Measurements from ENCODE around the gene CCL14. TPM values are rescaled to one million over a fixed set of nuclear protein-coding genes. Genes with fewer than 3 reads are reported as not detected.

The CCL14 gene
- total and polyA plus RNA-seq, 2 donors (not counting 1 experiment from before 2014, with no cell fraction given), result not detected

GRCh38 chr17:35981908-35982330 is 4.6 kb downstream of the CCL14 start:
- TF ChIP-seq EZH2 (IDR thresholded peaks at IDR 0.05; ENCODE audit: low read length, missing control alignments) (no peak), CTCF (conservative IDR thresholded peaks at IDR 0.05 in 1 of 2, IDR thresholded peaks at IDR 0.05 in 1 of 2; ENCODE audit: low read depth in 1 of 2, low read length in 2 of 2) (no peak)

GRCh38 chr17:35981246-35981645 is 5.3 kb downstream of the CCL14 start, which contains the start of gene CCL16:
Gene CCL16, minus strand, starts transcription at chr17:35981497. Its CDS starts 77 bp downstream, at chr17:35981420.
- Histone ChIP-seq H3K27ac (ENCODE audit: insufficient read depth, low read length) (no peak within 1 kb of the TSS), H3K36me3 (ENCODE audit: control insufficient read depth, insufficient read depth, low read length) (no peaks in the 10 kb centered on the region), H3K79me2 (ENCODE audit: control insufficient read depth, insufficient read depth, low read length) (no peaks in the 10 kb centered on the region), H3K9me3 (ENCODE audit: control insufficient read depth, insufficient read depth, low read depth, low read length) (no peaks in the 10 kb centered on the region), H3K4me2 (ENCODE audit: extremely low read depth, insufficient read depth, low read length) (no peak within 1 kb of the TSS), H4K20me1 (ENCODE audit: control insufficient read depth, extremely low read depth, insufficient read depth, low read length) (no peaks in the 10 kb centered on the region), H3K27me3 (ENCODE audit: control insufficient read depth, insufficient read depth, low read length) (no peaks in the 10 kb centered on the region), H3K4me1 (ENCODE audit: control insufficient read depth, extremely low read depth, insufficient read depth, low read length) (no peaks in the 10 kb centered on the region), H3K4me3 (replicated peaks in 1 of 4; ENCODE audit: control extremely low read depth in 1 of 4, insufficient read depth in 1 of 4, low read depth in 3 of 4, low read length in 4 of 4) (no peak within 1 kb of the TSS), H3K9ac (ENCODE audit: insufficient read depth, low read length) (no peak within 1 kb of the TSS), H2AFZ (ENCODE audit: low read length) (no peak within 1 kb of the TSS)
- TF ChIP-seq EZH2 (IDR thresholded peaks at IDR 0.05; ENCODE audit: low read length, missing control alignments) (no peak), CTCF (conservative IDR thresholded peaks at IDR 0.05 in 1 of 2, IDR thresholded peaks at IDR 0.05 in 1 of 2; ENCODE audit: low read depth in 1 of 2, low read length in 2 of 2) (no peak)
- DNase-seq (ENCODE audit: low read depth in 2 of 2), result no peak

More at GRCh38 chr17:35981908-35982330, 4.6 kb downstream of the CCL14 start:
- H3K4me3 ChIP-seq (replicated peaks in 1 of 4; ENCODE audit: control extremely low read depth in 1 of 4, insufficient read depth in 1 of 4, low read depth in 3 of 4, low read length in 4 of 4), result no peak overlapping the region
- no peaks in the 10 kb centered on the region for H3K79me2 ChIP-seq (ENCODE audit: control insufficient read depth, insufficient read depth, low read length)
- H3K9ac ChIP-seq (ENCODE audit: insufficient read depth, low read length), result no peak overlapping the region
- H3K4me1 ChIP-seq (ENCODE audit: control insufficient read depth, extremely low read depth, insufficient read depth, low read length), result no peaks in the 10 kb centered on the region
- H4K20me1 ChIP-seq (ENCODE audit: control insufficient read depth, extremely low read depth, insufficient read depth, low read length), result no peaks in the 10 kb centered on the region
- H3K27ac ChIP-seq (ENCODE audit: insufficient read depth, low read length), result no peak overlapping the region
- no peaks in the 10 kb centered on the region for H3K27me3 ChIP-seq (ENCODE audit: control insufficient read depth, insufficient read depth, low read length)
- no peak overlapping the region for H3K4me2 ChIP-seq (ENCODE audit: extremely low read depth, insufficient read depth, low read length)
- DNase-seq (ENCODE audit: low read depth in 2 of 2), result no peak
- no peak overlapping the region for H2AFZ ChIP-seq (ENCODE audit: low read length)
- no peaks in the 10 kb centered on the region for H3K36me3 ChIP-seq (ENCODE audit: control insufficient read depth, insufficient read depth, low read length)
- H3K9me3 ChIP-seq (ENCODE audit: control insufficient read depth, insufficient read depth, low read depth, low read length), result no peaks in the 10 kb centered on the region

GRCh38 chr17:35978346-35978745 is 8.2 kb downstream of the CCL14 start:
- no peaks in the 10 kb centered on the region for H3K27me3 ChIP-seq (ENCODE audit: control insufficient read depth, insufficient read depth, low read length)
- H3K4me3 ChIP-seq (replicated peaks in 1 of 4; ENCODE audit: control extremely low read depth in 1 of 4, insufficient read depth in 1 of 4, low read depth in 3 of 4, low read length in 4 of 4), result no peak overlapping the region
- no peaks in the 10 kb centered on the region for H3K4me1 ChIP-seq (ENCODE audit: control insufficient read depth, extremely low read depth, insufficient read depth, low read length)
- no peaks in the 10 kb centered on the region for H3K36me3 ChIP-seq (ENCODE audit: control insufficient read depth, insufficient read depth, low read length)
- no peaks in the 10 kb centered on the region for H3K9me3 ChIP-seq (ENCODE audit: control insufficient read depth, insufficient read depth, low read depth, low read length)
- no peak overlapping the region for H3K9ac ChIP-seq (ENCODE audit: insufficient read depth, low read length)
- H2AFZ ChIP-seq (ENCODE audit: low read length), result no peak overlapping the region
- no peaks in the 10 kb centered on the region for H4K20me1 ChIP-seq (ENCODE audit: control insufficient read depth, extremely low read depth, insufficient read depth, low read length)
- DNase-seq (ENCODE audit: low read depth in 2 of 2), result no peak
- no peak overlapping the region for H3K4me2 ChIP-seq (ENCODE audit: extremely low read depth, insufficient read depth, low read length)
- H3K79me2 ChIP-seq (ENCODE audit: control insufficient read depth, insufficient read depth, low read length), result no peaks in the 10 kb centered on the region
- TF ChIP-seq CTCF (conservative IDR thresholded peaks at IDR 0.05 in 1 of 2, IDR thresholded peaks at IDR 0.05 in 1 of 2; ENCODE audit: low read depth in 1 of 2, low read length in 2 of 2) (no peak), EZH2 (IDR thresholded peaks at IDR 0.05; ENCODE audit: low read length, missing control alignments) (no peak)
- no peak overlapping the region for H3K27ac ChIP-seq (ENCODE audit: insufficient read depth, low read length)

Measured in fibroblast of lung (primary cell).